ENCODE measurements around the gene CISD3. TPM values are rescaled to one million over a fixed set of nuclear protein-coding genes. Genes with fewer than 3 reads are reported as not detected.

CISD3 gene
- total RNA-seq, 4 donors from 2014 or later: 0.26 to 22.0 (median 2.9) TPM

DNA sequence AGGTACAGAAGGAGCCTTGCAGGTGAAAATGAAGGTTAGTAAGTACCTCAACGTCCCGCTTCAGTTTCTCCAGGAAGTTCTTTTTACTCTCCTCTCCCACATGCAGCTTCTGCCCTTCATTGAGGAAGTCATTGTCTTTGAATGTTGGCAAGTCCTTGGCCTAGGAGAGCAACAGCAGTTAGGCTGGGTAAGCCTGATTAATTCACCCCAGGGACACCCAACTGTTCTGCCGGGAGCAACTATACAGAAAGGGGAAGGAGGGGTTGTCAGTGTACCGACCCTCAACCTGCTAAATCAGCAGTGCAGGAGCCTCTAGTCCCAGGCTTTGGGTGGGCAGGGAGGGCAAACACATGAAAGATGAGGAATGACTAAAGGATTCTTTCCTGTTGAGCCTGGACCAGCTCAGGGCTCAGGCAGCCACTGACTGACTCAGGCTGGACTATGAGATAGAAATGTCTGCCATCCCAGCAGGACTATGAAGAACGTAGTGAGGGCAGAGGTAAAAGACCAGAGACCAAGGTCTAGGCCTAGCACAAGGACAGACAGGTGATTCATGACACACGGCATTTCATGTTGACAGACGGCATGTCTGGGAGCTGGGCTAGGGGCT, 47.6 kb downstream of the CISD3 start:
- H3K27me3 ChIP-seq: no peaks in the 10 kb centered on the region
- no peaks in the 10 kb centered on the region for H3K36me3 ChIP-seq
- no peak overlapping the region for H3K27ac ChIP-seq
- intact Hi-C loops (cut with DNase I; ENCODE audit: low total_unique reads): no loop called here
- H3K9me3 ChIP-seq: no peaks in the 10 kb centered on the region
- H3K4me3 ChIP-seq: no peak overlapping the region
- H3K4me1 ChIP-seq: no peaks in the 10 kb centered on the region
- no peak for DNase-seq
- TF ChIP-seq, protein P1, sequence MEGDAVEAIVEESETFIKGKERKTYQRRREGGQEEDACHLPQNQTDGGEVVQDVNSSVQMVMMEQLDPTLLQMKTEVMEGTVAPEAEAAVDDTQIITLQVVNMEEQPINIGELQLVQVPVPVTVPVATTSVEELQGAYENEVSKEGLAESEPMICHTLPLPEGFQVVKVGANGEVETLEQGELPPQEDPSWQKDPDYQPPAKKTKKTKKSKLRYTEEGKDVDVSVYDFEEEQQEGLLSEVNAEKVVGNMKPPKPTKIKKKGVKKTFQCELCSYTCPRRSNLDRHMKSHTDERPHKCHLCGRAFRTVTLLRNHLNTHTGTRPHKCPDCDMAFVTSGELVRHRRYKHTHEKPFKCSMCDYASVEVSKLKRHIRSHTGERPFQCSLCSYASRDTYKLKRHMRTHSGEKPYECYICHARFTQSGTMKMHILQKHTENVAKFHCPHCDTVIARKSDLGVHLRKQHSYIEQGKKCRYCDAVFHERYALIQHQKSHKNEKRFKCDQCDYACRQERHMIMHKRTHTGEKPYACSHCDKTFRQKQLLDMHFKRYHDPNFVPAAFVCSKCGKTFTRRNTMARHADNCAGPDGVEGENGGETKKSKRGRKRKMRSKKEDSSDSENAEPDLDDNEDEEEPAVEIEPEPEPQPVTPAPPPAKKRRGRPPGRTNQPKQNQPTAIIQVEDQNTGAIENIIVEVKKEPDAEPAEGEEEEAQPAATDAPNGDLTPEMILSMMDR (IDR thresholded peaks at IDR 0.05): no peak
- TF ChIP-seq POLR2A (IDR thresholded peaks at IDR 0.05): no peak

DNA sequence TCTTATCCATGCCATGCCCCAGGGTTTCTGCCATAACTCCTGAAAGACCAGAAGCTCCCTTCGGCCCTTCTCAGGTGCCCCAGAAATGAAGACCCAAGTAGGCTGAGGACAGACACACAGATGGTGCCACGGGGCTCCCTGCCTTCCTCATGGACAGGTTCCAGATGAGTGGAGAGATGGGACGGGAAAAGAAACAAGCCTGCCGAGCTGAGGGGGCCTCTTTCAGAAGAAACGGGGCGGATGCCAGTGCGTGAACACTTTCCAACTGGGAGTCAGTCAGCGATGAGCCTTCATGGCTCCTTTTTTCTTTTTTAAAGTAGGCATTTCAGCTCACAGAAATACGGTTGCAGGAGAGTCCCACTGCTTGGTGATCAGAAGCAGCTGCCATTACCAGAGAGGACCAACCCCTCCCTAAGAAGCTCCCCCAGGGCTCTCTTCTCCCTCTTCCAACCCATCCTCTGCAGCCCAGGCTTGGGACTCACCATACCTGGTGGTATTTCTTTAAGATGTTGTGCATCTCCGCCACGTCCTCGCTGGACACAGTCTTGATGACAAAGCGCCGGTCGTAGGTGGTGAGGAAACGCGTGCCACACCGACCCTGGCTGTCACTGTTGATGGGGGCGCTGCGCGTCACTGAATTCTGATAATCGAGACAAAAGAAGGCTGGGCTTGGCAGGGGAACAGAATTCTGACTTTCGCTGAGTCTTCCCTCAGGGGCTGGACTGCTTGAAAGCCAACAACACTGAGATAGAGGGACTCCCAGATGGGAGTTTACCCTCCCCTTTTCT, 50.0 kb downstream of the CISD3 start:
- H3K9me3 ChIP-seq: no peaks in the 10 kb centered on the region
- DNase-seq: no peak
- intact Hi-C loops (cut with DNase I; ENCODE audit: low total_unique reads): no loop called here
- H3K36me3 ChIP-seq: no peaks in the 10 kb centered on the region
- no peaks in the 10 kb centered on the region for H3K4me1 ChIP-seq
- H3K27me3 ChIP-seq: no peaks in the 10 kb centered on the region
- no peak overlapping the region for H3K27ac ChIP-seq
- TF ChIP-seq POLR2A (IDR thresholded peaks at IDR 0.05): no peak
- TF ChIP-seq, protein P1 (IDR thresholded peaks at IDR 0.05): no peak
- no peak overlapping the region for H3K4me3 ChIP-seq

DNA sequence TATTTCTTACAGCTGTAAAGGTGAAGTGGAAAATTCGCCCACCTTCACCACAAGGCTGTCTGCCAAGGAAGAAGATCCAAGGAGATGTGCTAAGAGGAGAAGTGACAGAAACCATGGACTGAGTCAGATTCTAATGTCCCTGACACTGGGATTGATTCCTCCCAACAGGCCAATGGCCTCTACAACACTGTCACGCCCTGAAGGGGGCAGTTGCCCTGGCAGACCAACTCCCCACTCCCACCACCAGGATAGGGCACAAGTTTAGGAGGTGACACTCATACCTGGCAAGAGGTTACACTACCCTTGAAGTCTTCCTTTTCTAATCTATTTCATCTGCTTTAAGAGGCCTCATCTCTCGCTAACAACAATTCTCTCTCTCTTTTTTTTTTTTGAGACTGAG, 53.1 kb downstream of the CISD3 start:
- Histone ChIP-seq H3K27ac (no peak overlapping the region), H3K4me1 (no peaks in the 10 kb centered on the region), H3K36me3 (no peaks in the 10 kb centered on the region), H3K4me3 (no peak overlapping the region), H3K9me3 (no peaks in the 10 kb centered on the region), H3K27me3 (no peaks in the 10 kb centered on the region)
- intact Hi-C loops (cut with DNase I; ENCODE audit: low total_unique reads): no loop called here
- TF ChIP-seq POLR2A (IDR thresholded peaks at IDR 0.05): no peak
- TF ChIP-seq, protein P1 (IDR thresholded peaks at IDR 0.05): no peak
- no peak for DNase-seq

Small RNA genes lying within 50 kb of the gene (microRNA-seq; reads per million reads assigned to microRNA genes)
- not detected for gene MIR4726 (ENCODE audit: borderline microRNAs expressed, borderline replicate concordance)
- gene MIR4734 (ENCODE audit: borderline microRNAs expressed, borderline replicate concordance): not detected

Small RNA genes lying within 50 kb of the gene (small RNA-seq; reads per million reads assigned to genes)
- gene MIR4726 (not detected), gene MIR4734 (not detected), gene RNA5SP440 (0.18 reads per million), gene RNU6-866P (not detected)

Other genes with a start within 250 kb of the CISD3 start
- gene SRCIN1, start 124.4 kb upstream of the CISD3 start, total RNA-seq: 1 to 10 TPM in 2 of 4 donors, not detected in 2; 3.4 to 6.6 TPM
- 1 to 10 TPM in 2 of 4 donors, under 1 TPM in 1, not detected in 1; under 0.01 to 1.1 (median 1.0) TPM for gene EPOP, start 55.4 kb upstream of the CISD3 start, total RNA-seq
- gene MLLT6, start 25.1 kb upstream of the CISD3 start, total RNA-seq: 100 to 1,000 TPM in 1 of 4 donors, 10 to 100 TPM in 3; 32.3 to 218 (median 60.3) TPM
- gene PCGF2, start 18.0 kb downstream of the CISD3 start, total RNA-seq: 10 to 100 TPM in 2 of 4 donors, 1 to 10 TPM in 2; 5.5 to 81.8 (median 16.2) TPM
- 100 to 1,000 TPM in 2 of 4 donors, 10 to 100 TPM in 2; 91.6 to 285 (median 101) TPM for gene PSMB3, start 22.4 kb downstream of the CISD3 start, total RNA-seq
- 10 to 100 TPM; 23.2 to 89.5 (median 42.3) TPM for gene PIP4K2B, start 69.2 kb downstream of the CISD3 start, total RNA-seq
- 10 to 100 TPM in 3 of 4 donors, 1 to 10 TPM in 1; 9.1 to 26.2 (median 18.1) TPM for gene CWC25, start 95.0 kb downstream of the CISD3 start, total RNA-seq
- 1,000 to 10,000 TPM; 1,418 to 5,044 (median 2,630) TPM for gene RPL23, start 123.4 kb downstream of the CISD3 start, total RNA-seq
- 100 to 1,000 TPM in 1 of 4 donors, 10 to 100 TPM in 3; 21.2 to 119 (median 58.2) TPM for gene LASP1, start 139.7 kb downstream of the CISD3 start, total RNA-seq
- gene FBXO47, start 237.1 kb downstream of the CISD3 start, total RNA-seq: under 1 TPM in 1 of 4 donors, not detected in 3; 0.14 TPM